ENCODE data around the gene TPSD1. TPM values are rescaled to one million over a fixed set of nuclear protein-coding genes. Genes with fewer than 3 reads are reported as not detected.
A peak's percentile ranks its signal among the peaks of the same experiment; 100 is the strongest.

Gene TPSD1
- total and polyA plus RNA-seq, 9 of the 15 experiments (the other 6 are each of a cell fraction or from before 2014, with no cell fraction given): not detected

GRCh38 chr16:1220098-1220728, 35.7 kb upstream of the TPSD1 start:
- peaks cover 55 to 93% of the 10 kb centered on the region in 2 experiments for H3K27me3 ChIP-seq (ENCODE audit: control insufficient read depth in 2 of 2, insufficient read depth in 2 of 2, low read length in 2 of 2)
- peak overlapping the region; percentile 24; the same call in 1 of the 2 replicates for H3K4me3 ChIP-seq
- no peaks in the 10 kb centered on the region for H3K9me1 ChIP-seq (ENCODE audit: control insufficient read depth, insufficient read depth, low read length)
- POLR2A ChIA-PET: no interaction called here
- peak in 3 of 4 experiments; percentile 35 to 51 (median 43) for DNase-seq (ENCODE audit: extremely low read depth in 1 of 4, low spot score in 3 of 4)
- peaks cover 20% of the 10 kb centered on the region for H4K20me1 ChIP-seq (replicated peaks; ENCODE audit: control insufficient read depth, insufficient read depth, low read length)
- H3K9ac ChIP-seq (ENCODE audit: insufficient read depth in 1 of 2, low read depth in 2 of 2, low read length in 2 of 2): no peak overlapping the region
- in situ Hi-C loops (cut with MboI): no loop called here
- no TSS peak for BruUV-seq (replicated peaks)
- CTCF ChIA-PET (ENCODE audit: low intra/inter-chr PET ratio): no interaction called here
- H3K9me3 ChIP-seq (replicated peaks; ENCODE audit: control insufficient read depth, insufficient read depth, low read depth, low read length): no peaks in the 10 kb centered on the region
- H3K79me2 ChIP-seq (ENCODE audit: control insufficient read depth, insufficient read depth, low read length): no peaks in the 10 kb centered on the region
- peaks cover 0 to 75% of the 10 kb centered on the region in 2 experiments; a peak in 2 of 5 replicates for H3K4me1 ChIP-seq (replicated peaks in 1 of 2; ENCODE audit: control insufficient read depth in 2 of 2, insufficient read depth in 2 of 2, low read length in 2 of 2)
- no peak overlapping the region for H3K4me2 ChIP-seq (ENCODE audit: insufficient read depth, low read length)
- WGBS (ENCODE audit: insufficient coverage, low coverage, missing lambda C conversion rate): 15% methylated on average over 27 of the region's 55 CpGs
- H2AFZ ChIP-seq (ENCODE audit: low read depth, low read length): no peak overlapping the region
- FAIRE-seq: no peak
- intact Hi-C loops (cut with micrococcal nuclease): no loop called here
- no peak overlapping the region for H3K27ac ChIP-seq (ENCODE audit: extremely low read depth, low read depth, low read length)
- no peaks in the 10 kb centered on the region for H3K36me3 ChIP-seq (ENCODE audit: control insufficient read depth, insufficient read depth, low read length)
- ATAC-seq: peak; percentile 78
- TF ChIP-seq ZNF57 (CRISPR knock-in tag; IDR thresholded peaks at IDR 0.05): no peak
- TF ChIP-seq FIP1L1 (IDR thresholded peaks at IDR 0.05; ENCODE audit: low read depth, low read length, poor library complexity, severe bottlenecking): peak; percentile 15
- no peak for TF ChIP-seq ZNF134 (CRISPR knock-in tag; conservative IDR thresholded peaks at IDR 0.05)
- TF ChIP-seq L3MBTL2 (IDR thresholded peaks at IDR 0.05): no peak
- no peak for TF ChIP-seq RFX1 (IDR thresholded peaks at IDR 0.05)
- TF ChIP-seq GATAD2B (IDR thresholded peaks at IDR 0.05; ENCODE audit: borderline replicate concordance): no peak
- no peak for TF ChIP-seq PURB (CRISPR knock-in tag; IDR thresholded peaks at IDR 0.05; ENCODE audit: low read depth)
- no peak for TF ChIP-seq NBN (IDR thresholded peaks at IDR 0.05; ENCODE audit: low read depth)
- peak; percentile 20; the same call in 1 of the 2 replicates for TF ChIP-seq TFAP4 (CRISPR knock-in tag; IDR thresholded peaks at IDR 0.05; ENCODE audit: borderline replicate concordance)
- 0 out of 2 replicates have a peak, but pooled peaks have one; percentile 34 for TF ChIP-seq ZNF740 (CRISPR knock-in tag; IDR thresholded peaks at IDR 0.05)
- TF ChIP-seq ZNF740 (tag; IDR thresholded peaks at IDR 0.05): no peak
- TF ChIP-seq PKNOX1 (IDR thresholded peaks at IDR 0.05): no peak
- TF ChIP-seq ZBTB5 (IDR thresholded peaks at IDR 0.05): no peak
- TF ChIP-seq, protein P1, sequence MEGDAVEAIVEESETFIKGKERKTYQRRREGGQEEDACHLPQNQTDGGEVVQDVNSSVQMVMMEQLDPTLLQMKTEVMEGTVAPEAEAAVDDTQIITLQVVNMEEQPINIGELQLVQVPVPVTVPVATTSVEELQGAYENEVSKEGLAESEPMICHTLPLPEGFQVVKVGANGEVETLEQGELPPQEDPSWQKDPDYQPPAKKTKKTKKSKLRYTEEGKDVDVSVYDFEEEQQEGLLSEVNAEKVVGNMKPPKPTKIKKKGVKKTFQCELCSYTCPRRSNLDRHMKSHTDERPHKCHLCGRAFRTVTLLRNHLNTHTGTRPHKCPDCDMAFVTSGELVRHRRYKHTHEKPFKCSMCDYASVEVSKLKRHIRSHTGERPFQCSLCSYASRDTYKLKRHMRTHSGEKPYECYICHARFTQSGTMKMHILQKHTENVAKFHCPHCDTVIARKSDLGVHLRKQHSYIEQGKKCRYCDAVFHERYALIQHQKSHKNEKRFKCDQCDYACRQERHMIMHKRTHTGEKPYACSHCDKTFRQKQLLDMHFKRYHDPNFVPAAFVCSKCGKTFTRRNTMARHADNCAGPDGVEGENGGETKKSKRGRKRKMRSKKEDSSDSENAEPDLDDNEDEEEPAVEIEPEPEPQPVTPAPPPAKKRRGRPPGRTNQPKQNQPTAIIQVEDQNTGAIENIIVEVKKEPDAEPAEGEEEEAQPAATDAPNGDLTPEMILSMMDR (IDR thresholded peaks at IDR 0.05 in 2 of 3, conservative IDR thresholded peaks at IDR 0.05 in 1 of 3; ENCODE audit: insufficient read depth in 2 of 3, low read depth in 1 of 3, low read length in 3 of 3): 0 out of 6 replicates have a peak, but pooled peaks of 1 of the 3 experiments have one; percentile 23
- TF ChIP-seq KAT2B (IDR thresholded peaks at IDR 0.05; ENCODE audit: low read depth, low read length): no peak
